ENCODE results near the gene CRYGC.

The CRYGC gene

DNA sequence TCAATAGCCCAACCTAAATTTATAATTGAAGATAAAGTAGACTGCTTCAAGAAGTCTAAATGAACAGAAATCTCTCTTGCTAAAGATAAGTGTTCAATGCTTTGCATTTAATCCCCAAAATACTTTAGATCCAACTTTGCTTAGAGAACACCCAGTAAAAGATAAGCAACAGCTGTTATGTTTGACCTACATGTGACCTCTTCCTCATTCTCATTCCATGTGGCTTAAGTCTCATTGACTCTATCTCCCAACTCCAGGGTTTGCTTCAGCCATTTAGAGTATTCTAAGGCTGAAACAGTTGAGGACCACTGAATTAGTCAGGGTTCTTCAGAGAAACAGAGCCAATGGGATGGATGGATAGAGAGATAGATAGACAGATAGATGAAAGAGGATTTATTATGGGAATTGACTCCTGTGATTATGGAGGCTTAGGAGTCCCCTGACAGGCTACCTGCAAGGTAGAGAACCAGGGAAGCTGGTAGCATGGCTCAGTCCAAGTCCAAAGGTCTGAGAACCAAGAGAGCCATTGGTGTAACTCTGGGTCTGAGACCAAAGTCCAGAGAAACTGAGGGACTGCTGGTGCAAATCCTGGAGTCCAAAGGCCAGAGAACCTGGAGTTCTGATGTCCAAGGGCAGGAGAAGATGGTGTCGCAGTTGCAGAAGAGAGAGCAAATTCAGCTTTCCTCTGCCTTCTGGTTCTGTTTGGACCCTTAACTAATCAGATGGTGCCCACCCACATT is 37.4 kb downstream of the CRYGC start:
- DNase-seq, result no peak

DNA sequence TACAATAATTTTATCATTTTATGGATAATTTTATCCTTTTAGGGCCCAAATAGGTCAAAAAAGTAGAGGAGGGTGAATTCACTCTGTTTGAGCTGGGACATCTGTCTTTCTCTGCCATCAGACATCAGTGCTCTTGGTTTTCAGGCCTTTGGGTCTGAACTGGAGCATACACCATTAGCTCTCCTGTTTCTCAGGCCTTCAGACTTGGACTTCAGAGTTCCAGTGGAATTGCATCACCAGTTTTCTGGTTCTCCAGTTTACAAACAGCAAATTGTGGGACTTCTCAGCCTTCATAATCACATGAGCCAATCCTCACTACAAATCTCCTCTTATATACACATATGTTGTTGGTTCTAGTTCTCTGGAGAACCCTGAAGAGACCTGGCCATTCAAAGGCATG is 39.2 kb downstream of the CRYGC start:
- no peak for DNase-seq

DNA sequence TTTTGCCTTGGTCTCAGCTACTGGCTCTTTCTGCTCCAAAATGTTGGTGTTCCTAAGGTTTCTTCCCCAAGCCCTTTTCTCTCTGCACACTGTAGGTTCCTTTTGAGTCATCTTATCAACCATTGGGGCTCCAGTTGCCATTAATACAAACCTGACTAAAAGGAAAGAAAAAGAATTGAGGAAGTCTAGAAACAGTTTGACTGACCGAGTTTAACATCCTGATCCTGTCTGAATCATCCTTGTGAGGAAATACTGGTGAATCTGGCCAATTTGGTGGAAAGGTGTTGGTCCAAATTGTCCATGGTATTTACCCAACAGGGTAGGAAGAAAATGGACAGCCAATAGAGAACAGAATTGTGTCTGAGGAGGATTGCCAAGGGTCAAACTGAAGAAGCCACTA is 43.6 kb downstream of the CRYGC start:
- peak in 1 of 2 donors; percentile 58 for DNase-seq

DNA sequence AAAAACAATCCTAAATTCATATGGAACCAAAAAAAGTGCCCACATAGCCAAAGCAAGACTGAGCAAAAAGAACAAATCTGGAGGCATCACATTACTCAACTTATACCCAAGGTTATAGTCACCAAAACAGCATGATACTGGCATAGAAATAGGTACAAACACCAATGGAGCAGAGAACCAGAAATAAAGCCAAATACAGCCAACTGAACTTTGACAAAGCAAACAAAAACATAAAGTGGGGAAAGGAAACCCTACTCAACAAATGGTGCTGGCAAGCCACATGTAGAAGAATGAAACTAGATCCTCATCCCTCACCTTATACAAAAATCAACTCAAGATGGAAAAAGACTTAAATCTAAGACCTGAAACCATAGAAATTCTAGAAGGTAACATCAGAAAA is 45.8 kb downstream of the CRYGC start:
- no peak for DNase-seq
